ENCODE results near the gene ETHE1.

DNA sequence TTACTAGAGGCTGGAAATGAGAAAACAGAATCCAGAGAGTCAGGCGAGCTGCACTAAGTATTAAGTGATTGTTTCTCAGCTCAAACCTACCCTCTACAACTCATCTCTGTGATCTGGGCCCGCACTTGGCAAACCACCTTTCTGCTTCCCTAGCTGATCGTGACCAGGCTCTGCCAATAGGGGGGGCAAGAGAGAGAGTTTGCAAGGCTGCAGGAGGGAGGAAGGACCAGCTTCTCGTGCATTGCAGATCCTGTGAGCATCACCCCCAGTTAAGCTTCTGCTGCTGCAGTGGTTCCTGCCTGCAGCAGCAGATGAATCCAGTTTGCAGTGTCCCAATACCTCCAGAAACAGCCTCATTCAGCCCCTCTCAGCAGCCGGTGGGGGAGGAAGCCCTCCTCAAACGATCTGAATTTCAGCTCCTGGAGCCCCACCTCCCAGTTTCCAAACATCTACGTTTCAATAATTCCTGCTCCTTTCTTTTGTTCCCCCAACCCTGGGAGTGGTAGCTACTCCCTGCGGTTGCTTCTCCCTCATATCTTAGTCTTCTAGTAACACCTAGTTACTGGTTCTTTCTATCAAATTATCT lies 28.3 kb upstream of the ETHE1 start:
- TF ChIP-seq EP300 (IDR thresholded peaks at IDR 0.05) (no peak), POLR2AphosphoS5 (IDR thresholded peaks at IDR 0.05) (no peak)
